ENCODE results near the gene GON4L.
A peak's percentile ranks its signal among the peaks of the same experiment; 100 is the strongest.
"Not testable (repeated sequence)": the region's sequence is repeated elsewhere in the genome, so short reads cannot be mapped to it uniquely, and the experiment has no call there.

Gene GON4L

DNA sequence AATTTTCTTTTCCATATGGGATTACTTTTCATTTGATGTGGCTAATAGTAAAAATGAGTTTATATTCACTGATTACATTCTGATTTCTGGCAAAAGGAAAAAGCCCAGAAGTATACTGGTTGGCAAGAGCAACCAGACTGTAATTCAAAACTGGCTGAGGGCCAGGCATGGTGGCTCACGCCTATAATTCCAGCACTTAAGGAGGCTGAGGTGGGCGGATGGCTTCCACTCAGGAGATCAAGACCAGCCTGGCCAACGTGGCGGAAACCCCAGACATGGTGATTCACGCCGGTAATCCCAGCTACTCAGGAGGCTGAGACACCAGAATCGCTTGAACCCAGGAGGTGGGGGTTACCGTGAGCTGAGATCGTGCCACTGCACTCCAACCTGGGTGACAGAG, 16.8 kb upstream of the GON4L start:
- DNase-seq, result no peak

DNA sequence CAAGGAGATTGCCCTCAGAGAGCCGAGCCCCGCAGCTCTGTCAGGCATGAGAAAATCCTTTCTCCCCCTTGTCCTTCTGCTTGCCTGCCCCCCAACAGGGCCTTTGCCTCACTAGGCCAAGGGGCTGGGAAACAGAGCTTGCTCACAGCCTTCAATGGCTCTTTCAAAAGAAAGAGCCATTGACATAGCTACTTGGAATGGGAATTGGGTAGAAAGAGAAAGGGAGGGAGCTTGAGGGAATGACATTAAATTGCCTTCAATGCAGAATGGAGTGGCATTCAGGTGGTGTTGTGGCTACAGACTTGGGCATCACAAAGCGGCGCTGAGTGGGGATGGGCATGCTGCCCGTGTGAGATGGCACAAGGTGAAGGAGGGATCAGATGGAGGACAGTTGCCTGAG, 15.5 kb upstream of the GON4L start:
- DNase-seq, result no peak

DNA sequence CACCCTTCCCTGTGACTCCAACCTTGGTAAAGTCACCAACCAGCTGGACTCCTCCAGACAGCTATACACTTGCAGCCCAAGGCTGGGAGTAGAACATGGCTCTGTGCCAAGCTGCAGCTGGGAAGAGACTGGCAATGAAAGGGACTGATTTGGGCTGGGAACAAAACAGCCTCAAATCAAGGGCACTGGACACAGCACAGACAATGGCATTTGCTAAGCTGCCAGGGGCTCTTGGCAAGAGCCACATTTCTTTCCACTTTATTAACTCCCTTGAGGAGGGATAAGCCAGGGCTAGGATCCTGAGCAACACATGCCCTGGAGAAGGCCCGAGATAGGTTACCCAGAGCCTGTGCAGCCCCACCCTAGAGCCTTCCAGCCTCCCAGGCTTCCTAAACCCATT, 14.4 kb upstream of the GON4L start:
- no peak for DNase-seq

DNA sequence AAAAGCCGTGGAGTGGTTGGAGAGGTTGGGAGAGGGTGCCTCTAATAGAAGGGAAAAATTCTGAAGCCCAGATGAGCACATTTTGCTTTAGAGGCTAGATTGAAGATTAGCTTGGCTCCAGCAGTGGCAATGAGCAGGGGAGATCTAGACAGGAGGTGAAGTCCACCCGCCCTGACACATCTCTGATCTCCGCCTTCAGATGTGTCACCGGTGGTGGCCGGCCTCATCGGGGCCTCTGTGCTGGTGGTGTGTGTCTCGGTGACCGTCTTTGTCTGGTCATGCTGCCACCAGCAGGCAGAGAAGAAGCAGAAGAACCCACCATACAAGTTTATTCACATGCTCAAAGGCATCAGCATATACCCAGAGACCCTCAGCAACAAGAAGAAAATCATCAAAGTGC, 10.8 kb upstream of the GON4L start:
- DNase-seq, result no peak

DNA sequence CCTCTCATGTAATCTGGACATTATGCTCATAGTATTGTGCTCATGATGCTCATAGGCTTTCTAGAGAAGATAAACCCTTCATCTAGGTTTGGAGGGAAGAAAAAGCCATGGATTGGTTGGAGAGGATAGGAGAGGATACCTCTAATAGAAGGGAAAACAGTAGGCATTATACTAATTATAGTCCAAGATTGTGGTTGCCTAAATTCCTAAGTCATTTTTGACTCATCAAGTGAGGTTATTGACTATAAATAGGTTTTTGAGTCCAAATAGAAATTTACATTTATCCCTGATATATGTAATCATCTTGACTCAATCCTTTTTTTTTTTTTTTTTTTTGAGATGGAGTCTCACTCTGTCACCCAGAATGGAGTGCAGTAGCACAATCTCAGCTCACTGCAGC, 7.4 kb upstream of the GON4L start:
- no peak for DNase-seq

DNA sequence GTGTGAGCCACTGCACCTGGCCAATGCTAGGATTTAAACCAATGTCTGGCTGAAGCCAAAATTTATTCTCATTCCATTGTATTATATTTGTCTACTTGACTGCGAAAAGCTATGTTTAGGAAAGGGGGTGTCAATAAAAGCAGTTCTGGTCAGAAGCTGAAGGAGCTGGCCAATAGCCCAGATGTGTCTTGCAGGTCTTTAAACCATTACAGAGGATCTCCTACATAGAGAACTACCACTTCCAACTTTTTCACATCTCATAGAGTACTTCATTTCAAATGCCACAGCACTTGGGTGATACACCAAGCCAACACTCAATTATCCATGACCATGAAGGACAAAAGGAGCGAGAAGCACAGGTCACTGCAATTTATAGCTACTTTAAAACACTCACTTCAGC, 4.9 kb upstream of the GON4L start:
- DNase-seq, result no peak

DNA sequence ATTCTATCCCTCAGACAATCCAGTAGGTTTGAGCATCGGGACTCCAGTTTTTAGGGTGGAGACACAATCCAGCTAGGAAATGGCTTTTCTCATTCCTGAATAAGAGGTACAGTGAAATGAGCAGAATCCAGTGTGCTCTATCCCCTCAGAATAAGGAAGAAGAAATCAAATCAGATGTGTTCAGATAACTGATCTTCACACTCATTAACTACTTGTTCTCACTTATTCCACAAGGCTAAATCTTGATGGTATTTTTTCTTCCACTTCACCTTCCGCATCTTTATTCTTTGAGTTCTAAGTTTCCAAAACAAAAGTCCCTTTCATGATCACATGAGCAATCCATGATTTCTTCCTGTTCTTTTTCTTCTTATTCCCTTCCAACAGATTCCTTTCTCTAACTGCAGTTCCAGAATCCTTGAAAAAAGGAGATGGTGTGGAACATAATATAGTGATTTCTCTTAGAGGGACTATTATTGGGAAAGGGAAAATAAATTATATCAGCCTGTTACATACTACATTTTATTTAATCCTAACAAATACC, 4.0 kb upstream of the GON4L start:
- DNase-seq, result no peak

DNA sequence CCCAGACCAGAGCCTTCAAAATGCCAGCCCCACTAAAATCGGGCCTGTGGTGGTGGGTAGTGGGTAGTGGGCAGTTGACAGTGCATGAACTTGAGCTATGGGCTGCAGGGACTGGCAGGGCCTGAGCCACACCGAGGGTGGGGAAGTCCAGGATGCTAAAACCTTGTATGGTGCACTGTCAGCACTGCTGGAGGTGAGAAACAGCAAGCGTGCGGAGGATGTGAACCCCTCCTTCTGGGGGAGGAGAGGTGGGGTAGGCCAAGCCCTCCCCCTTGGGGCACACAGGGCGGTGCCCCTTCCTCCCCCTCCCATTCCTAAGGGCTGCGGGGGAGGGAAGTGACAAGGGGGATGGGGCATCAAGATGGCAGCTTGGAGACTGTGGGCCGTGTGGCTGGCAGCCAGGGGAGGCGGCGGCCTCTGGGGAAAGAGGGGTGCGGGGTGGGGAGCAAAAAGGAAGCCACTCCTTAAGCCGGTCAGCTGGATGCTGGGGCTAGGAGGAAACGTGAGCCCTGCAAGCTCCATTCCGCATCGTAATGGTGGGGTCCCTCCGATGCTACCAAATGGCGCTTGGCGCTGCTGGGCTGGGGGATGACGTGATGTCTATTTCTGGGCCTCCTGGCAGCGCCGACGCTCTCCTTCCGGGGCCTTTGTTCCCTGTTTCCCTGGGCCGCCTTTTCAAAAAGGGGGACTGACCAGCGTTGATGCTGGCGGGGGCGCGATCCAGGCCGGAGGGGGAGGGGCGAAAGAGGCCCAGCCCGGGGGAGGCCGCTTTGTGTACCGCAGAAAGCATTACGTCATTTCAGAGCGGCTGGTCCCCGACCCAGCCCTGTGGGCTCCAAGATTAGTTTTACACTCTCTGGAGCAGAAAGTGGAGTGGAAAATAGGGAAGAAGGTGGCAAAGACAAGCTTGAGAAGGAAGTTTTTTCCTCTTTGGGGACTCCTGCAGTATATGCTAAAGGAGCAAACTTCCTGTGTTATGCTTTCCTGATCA, 3.2 kb upstream of the GON4L start:
- peak; percentile 84 for DNase-seq

DNA sequence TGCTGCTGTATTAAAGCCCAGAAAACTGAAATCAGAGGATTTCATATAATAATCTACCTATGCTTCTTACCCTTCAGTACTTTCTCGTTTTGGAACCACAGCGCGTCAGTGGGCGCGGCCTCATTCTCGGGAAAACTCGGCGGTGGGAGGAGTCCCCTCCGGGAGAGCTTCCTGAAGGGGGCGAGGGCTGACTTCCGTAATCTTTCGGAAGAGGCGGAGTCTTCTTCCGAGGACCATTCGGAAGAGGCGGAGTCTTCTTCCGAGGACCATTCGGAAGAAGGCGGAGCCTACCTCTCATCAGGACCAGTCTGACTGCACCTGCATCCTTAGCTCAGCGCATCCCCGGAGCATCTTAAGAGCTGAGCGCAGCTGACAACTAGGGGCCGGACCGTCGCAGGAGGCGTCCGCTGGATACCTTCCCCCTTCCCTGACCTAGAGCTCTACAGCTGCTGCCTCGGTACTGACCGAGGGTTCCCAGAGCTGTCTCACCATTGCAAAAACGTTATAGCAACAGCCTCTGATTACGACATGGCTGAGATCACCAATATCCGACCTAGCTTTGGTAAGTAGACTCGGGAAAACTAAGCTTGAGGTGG, 2.3 kb upstream of the GON4L start, which contains the start of gene SYT11:
Gene SYT11 (plus strand): TSS at position 334 of the 596 bp plus-strand sequence. CDS start 195 bp downstream, at position 529.
- DNase-seq, result peak; percentile 98

DNA sequence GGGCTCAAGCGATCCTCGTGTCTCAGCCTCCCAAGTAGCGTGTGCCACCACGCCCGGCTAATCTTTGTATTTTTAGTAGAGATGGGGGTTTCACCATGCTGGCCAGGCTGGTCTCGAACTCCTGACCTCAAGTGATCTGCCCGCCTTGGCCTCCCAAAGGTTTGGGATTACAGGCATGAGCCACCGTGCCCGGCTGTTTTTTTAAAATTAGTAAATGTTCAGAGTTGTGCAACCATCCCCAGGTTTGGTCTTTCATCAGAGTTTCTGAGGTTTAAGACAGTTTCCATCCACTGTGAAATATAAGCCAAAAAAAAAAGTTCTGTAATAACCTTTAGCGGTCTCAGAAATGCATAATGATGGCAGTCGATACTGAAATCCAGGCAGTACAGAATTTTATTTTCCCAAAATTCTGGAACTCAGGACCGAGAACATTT, 1.8 kb upstream of the GON4L start:
- DNase-seq, result peak; percentile 41

DNA sequence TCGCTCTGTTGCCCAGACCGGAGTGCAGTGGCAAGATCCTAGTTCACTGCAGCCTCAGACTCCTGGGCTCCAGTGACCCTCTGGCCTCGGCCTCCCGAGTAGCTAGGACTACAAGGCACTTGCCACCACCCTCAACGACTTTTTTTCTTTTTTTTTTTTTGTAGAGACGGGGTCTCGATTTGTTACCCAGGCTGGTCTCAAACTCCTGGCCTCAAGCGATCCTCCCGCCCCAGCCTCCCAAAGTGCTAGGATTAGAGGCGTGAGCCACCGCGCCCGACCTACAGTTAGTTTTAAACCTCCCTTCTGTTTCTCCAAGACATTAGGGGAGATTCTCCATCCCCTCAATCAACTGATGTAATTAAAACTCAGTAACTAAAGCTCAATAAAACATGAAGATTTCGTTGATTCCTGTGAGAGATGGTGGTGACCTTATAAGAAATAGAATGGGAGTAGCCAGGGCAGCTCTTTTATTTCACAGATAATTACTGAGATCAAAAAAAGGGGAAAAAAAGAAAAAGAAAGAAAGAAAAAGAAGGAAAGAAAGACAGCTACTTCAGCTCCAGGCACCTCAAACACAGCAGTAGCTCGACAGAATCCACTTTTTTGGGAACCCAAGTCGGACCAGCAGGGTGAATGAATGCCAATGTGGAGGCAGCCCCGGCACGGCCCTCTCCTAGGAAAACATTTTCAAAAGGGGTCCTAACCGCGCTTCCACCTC, 598 bp downstream of the GON4L start:
- no peak for DNase-seq

DNA sequence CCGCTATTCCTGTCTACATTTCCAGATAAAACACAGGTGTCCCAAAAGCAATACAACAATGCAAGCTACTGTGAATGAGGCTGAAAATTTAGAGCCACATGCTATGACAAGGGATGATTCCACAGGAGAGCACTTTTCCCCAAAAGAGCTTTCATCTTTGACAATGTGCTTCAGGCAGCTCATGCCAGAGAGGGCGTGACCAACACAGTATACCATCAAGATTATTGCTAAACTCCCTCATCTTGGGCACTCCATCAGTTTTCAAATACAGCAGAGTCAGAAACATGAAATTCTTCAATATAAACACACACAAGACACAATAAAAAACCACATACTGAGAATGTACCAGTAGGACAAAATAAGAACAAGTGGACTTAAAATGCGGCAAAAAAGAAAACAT, 6.7 kb downstream of the GON4L start:
- no peak for DNase-seq

DNA sequence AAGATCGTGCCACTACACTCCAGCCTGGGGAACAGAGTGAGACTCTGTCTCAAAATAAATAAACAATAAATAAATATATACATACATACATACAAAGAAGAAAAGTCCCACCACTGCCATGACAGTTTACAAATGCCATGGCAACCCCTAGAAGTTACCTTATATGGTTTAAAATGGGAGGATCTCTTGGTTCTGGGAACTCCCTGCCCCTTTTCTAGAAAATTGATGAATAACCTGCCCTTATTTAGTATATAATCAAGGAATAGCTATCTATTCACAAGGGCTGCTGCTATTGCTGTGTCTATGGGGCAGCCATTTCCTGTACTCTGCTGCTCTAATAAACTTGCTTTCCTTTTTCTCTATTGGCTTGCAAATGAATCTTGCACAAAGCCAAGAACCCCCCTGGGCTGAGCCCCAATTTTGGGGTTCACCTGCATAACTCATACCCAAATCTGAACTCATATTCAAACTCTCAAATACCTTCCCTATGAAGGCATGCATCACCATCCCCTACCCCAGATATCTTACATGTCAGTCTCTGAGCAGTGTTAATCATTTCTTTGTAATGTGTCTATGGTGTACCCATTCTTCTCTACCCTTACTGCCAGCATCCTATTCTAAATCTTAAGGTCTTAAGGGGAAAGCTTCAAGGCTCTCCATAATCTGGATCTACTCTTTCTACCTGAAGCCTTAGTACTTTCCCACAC, 9.0 kb downstream of the GON4L start:
- DNase-seq, result peak; percentile 37

DNA sequence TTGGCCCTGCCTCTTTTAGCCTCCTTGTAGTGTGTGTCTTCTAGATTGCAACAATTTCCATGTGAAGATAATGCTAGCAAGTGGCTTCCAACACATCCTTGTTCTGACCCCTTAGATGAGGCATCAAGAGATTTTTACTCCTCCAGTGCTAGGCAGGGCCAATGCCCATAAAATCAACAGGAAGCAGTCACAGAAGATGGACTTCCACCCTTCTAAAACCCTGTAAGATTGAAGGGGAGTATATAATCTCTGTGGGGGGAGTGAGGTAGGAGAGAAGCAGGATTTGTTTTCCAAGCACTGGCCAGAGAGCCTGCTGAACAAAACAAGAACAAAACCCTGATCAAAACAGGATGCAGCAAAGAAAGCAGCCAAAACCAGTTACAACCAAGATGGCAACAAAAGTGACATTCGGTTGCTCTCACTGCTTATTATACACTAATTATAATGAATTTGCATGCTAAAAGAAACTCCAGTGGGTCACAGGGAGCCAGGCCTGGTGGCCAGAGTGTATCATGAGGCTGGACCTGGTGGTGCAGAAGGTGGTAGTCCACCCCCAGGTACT, 12.1 kb downstream of the GON4L start:
- DNase-seq, result no peak

DNA sequence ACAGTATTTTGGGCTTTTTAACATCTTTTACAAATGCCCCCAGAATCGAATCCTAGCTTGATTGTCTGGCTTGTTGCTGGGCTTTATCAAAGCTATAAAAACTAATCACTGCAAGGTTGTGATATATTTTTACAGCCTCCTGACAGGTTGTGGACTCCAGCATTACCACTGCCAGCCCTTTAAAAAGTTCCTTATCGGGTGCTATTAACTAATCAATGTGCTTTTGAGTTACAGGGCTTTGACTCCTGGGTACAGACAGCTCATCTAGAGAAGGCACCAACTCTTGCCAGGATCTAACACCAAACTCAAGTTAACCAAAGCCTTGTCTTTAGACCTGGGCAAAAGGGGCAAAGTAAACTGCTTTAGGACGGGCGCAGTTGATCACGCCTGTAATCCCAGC, 16.6 kb downstream of the GON4L start:
- DNase-seq, result no peak

DNA sequence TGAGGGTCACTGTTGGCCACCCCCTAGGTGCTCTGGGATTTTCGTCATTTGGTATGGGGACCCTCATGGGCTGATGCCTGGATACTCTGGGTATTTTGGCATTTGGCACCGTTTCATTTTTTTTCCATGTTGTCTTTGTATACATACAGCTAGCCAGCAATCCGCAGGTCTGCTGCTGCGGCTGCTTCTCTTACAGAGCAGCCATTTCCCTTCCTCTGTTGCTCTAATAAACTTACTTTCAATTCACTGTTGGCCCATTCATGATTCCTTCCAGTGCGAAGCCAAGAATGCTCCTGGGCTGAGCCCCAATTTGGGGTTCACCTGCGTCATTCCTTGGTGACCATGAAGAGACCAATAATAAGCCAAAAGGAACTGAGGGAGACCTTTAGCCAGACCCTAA, 21.5 kb downstream of the GON4L start:
- DNase-seq, result no peak

DNA sequence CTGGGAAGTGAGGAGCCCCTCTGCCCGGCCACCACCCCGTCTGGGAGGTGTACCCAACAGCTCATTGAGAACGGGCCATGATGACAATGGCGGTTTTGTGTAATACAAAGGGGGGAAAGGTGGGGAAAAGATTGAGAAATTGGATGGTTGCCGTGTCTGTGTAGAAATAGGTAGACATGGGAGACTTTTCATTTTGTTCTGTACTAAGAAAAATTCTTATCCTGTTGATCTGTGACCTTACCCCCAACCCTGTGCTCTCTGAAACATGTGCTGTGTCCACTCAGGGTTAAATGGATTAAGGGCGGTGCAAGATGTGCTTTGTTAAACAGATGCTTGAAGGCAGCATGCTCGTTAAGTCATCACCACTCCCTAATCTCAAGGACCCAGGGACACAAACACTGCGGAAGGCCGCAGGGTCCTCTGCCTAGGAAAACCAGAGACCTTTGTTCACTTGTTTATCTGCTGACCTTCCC, 22.1 kb downstream of the GON4L start:
- not testable (repeated sequence) for DNase-seq

DNA sequence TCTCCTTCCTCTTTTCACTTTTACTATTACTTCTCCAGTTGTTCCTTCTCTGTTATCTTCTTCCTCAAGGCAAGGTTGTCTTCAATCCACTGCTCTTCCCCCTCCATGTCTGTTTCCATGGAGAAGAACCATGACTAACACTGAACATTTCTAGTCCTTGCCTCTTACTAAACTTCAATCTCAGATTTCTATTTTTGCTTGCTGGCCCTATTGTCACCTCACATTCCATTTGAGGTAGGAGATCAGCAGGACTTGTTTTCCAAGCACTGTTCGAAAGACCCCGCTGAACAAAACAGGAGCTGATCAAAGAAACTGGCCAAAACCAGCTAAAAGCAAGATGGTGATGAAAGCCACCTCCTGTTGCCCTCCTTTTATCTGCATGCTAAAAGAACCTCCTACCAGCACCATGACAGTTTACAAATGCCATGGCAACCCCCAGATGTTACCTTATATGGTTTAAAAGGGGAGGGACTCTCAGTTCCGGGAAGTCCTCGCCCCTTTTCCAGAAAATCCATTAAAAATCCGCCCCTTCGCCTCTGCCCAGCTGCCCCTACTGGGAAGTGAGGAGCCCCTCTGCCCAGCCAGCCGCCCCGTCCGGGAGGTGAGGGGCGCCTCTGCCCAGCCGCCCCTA, 22.6 kb downstream of the GON4L start:
- DNase-seq, result no peak

DNA sequence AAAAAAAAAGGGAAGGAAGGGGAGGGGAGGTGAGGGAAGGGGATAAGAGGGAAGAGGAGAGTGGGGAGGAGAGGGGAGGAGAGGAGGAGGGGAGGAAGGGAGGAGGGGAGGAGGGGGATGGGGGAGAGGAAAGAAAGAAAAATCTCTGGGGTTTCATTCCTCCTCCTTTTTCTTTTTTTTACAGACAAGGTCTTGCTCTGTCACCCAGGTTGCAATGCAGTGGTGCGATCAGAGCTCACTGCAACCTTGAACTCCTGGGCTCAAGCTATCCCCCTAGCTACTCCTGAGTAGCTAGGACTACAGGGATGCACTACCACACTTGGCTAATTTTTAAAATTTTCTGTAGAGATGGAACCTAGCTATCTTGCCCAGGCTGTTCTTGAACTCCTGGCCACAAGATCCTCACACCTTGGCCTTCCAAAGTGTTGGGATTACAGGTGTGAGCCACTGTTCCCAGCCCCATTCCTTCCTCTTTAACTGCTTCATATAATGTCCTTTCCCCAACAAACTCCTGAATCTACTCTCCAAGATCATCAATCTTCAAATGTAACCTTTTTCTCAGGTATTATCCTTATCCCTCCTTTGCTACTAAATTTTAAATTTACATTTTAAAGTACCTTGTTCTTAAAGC, 23.2 kb downstream of the GON4L start:
- no peak for DNase-seq

DNA sequence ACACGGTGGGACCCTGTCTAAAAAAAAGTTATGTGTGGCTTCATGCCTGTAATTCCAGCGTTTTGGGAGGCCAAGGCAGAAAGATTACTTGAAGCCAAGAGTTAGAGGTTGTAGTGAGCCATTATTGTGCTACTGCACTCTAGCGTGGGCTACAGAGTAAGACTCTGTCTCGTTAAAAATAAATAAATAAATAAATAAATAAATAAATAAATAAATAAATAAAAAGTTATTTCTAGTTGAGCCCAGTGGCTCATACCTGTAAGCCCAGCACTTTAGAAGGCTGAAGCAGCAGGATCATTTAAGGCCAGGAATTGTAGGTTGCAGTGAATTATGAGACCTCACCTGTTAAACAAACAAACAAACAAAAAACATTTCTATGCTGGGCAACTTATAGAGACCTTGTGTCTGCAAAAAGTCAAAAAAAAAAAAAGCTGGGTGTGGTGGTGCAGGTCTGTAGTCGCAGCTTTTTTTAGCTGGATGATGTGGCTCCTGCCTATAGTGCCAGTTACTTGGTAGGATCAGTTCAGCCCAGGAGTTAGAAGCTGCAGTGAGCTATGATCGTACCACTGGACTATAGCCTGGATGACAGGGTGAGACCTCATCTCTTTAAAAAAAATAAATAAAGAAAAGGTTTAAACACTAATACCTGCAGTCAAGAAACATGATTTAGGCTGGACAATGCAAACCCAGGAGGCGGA, 25.6 kb downstream of the GON4L start:
- DNase-seq, result no peak

DNA sequence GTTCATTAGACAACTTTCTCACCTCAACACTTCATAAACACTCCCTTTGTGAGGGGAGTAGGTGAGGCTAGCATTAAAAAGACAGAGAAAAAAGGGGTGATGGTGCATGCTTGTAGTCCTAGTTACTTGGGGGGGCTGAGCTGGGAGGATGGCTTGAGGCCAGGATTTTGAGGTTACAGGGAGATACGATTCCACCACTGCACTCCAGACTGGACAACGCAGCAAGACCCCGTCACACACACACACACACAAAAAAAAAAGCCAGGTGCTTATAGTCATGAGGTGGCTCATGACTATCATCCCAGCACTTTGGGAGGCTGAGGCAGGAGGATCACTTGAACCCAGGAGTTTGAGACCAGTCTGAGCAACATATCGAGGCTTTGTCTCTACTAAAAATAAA, 29.6 kb downstream of the GON4L start:
- DNase-seq, result no peak
